GM18519 (cell line): ENCODE measurements around the gene IRF2.

Experiments
- ATAC-seq: cut with Tn5 transposase; IDR thresholded peaks from one replicate; pipeline ENCODE4 v1.9.1; 2021; ENCODE audit warnings: mild to moderate bottlenecking, moderate library complexity; ENCODE audit not compliant: unreplicated experiment, low FRiP score

The IRF2 gene

GRCh38 chr4:184474263-184475095 is at the start of gene IRF2:
TSS of gene IRF2 (minus strand) at chr4:184474550. CDS start at chr4:184429064, 45,486 bp downstream.
- peak; percentile 53 for ATAC-seq

- ATAC-seq, result no peak
Measured at GRCh38 chr4:184515606-184516005, 41.3 kb upstream of the IRF2 start.

DNA sequence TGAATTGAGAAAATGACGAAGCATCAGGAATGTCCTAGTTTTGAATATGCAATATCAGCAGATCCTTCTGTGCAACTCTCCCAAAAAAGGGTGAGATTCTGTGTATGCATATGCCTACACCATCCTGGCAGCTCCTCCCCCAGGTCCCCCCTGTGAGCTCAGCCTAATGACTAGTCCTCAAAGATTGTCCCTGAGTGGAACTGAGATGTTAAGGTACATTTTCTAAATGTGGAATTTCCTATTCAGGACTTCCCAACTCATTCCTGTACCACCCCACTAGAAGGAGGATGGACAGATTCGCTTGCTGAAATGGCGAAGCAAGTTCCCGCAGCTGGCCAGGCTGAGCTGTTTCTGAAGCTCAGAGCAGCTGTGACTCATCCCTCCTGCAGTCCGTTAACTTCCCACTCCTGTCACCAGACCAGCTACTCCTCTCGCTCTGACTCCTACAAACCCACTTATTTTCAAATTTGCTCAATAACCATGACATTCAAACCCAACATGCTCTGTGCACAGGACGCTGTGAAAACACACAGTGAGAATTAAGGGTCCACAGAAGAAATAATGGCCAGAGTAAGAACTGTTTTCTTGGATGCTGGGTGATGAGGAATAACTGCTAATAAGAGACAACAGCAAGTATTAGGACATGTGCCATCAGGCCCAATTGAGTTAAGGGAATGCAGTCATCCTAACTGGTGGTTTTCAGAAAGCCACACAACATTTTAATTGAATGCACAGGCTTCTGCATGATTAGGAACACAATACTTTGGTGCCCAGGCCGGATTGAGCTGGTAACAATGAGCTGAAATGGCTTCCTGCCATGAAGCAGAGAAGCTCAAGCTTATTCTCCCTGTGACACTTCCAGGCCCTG is 40.0 kb upstream of the IRF2 start:
- peak; percentile 92 for ATAC-seq

GRCh38 chr4:184513802-184514120 is 39.4 kb upstream of the IRF2 start:
- no peak for ATAC-seq

- no peak for ATAC-seq
Measured at GRCh38 chr4:184511156-184511555, 36.8 kb upstream of the IRF2 start.

GRCh38 chr4:184510401-184510800 is 36.1 kb upstream of the IRF2 start:
- no peak for ATAC-seq

DNA sequence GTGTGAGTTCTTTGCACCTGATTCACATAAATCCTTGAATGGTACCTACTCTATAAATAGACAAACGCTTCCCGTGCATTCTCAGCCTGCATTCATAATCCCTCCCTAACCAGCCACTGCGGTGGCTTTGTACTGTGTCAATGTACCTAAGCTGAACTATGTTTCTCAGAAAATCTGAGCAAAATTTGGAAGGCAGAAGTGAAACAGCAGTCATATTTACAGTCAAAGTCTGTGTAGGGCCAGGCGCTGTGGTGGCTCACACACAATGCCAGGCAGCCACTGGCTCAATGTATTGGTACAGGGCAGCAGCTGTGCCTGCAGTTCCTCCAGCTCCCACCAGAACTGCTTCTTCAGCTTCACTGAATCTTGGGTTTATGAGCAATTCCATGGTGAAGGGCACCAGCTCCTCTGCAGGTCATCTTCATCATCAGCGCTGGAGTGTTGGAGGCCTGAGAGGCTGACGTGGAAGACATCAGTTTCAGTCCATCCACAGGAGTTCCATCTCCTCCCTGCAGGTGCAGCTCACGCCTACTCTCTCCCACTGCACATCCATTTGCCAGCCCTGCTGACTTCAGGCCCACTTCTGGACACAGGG is 32.3 kb upstream of the IRF2 start:
- ATAC-seq, result peak; percentile 93

DNA sequence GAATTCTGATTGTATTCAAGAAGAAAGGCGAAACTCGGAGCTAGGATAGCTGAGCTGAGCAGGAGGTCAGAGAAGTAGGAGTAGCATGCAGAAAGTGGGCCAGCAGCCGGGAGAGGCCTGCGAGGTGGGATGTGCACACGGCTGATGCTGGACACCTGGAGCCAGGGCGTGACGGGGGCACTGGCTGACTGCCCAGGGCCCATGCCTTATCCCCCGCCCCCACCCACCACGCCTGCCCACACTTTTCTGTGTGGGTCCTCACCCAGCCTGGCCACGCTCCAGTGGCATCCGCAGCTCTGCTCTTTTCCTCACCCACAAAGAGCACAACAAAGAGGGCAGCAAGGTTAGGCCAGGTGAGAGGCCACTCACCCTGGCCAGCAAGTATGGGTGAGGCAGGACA is 30.0 kb upstream of the IRF2 start:
- no peak for ATAC-seq

- no peak for ATAC-seq
Measured at GRCh38 chr4:184503869-184504300, 29.5 kb upstream of the IRF2 start.

DNA sequence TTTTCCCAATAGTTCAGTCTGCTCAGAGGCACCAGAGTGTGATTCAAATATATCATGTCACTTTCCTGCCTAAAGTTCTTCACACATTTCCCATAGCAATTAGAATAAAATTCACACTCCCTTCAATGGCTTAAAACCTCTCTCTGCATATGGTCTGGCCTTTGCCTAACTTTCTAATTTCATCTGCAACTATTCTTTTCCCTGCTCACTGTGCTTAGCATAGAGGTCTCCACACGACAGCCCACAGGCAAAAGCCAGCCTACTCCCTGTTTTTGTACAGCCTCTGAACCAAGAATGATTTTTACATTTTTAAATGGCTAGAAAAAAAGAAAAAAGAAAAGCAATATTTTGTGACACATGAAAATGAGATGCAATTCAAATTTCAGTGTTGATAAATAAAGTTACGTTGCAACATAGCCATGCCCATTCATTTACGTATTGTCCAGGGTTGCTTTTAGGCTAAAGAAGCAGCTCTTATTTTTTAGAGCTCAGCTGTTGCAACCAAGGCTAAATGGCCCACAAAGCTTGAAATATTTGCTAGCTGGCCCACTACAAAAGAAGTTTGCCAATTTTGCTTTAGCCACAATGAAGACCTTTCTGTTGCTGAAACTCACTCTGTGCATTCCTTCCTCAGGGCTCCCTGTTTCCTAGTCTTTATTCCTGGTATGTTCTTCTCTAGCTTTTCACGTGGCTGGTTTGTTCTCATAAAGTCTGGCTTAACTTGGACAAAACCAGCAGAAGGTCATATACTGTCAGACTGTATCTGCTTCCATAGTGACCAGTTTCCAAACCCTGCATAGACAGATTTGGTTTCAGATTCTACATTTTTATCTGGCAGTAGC is 26.6 kb upstream of the IRF2 start:
- ATAC-seq, result no peak

GRCh38 chr4:184499996-184500395 is 25.6 kb upstream of the IRF2 start:
- ATAC-seq, result no peak

DNA sequence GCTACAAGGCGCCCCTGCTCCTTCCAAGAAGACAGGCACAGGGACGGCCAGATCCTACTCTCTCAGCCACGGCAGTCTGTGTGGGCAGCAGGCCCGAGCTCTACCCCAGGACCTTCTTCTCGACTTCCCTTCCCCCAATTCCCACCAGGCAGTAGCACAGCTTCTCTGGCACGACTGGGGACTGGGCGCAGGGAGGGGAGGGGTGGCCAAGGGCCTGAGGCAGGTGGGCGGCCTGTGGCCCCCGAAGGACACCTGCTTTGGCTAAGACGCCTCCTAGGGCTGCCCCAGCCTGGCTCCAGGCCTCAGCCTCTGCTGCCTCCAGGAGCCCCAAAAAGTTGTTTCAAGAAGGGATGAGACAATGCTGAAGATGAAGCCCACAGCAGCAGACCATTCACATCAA is 24.2 kb upstream of the IRF2 start:
- no peak for ATAC-seq

DNA sequence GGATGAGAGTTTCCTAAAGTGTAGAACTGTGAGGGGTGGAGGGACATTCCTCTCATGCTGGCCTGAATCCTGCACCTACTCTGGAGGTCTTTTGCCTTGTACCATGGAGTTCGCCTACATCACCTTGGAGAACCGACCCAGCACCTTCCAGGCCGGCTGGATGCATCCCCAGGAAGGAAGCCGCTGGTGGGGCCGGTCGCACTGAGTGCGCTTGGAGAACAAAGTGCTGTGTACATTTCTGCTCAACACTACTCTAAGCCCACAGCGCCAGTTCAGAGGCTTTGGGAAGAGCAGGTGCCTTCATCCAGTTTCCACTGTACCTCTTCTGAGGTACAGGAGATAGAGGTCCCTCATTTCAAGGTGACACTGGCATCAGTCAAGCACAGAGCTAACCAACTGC is 15.4 kb upstream of the IRF2 start:
- ATAC-seq, result no peak

- ATAC-seq, result no peak
Measured at GRCh38 chr4:184487503-184487902, 13.2 kb upstream of the IRF2 start.

DNA sequence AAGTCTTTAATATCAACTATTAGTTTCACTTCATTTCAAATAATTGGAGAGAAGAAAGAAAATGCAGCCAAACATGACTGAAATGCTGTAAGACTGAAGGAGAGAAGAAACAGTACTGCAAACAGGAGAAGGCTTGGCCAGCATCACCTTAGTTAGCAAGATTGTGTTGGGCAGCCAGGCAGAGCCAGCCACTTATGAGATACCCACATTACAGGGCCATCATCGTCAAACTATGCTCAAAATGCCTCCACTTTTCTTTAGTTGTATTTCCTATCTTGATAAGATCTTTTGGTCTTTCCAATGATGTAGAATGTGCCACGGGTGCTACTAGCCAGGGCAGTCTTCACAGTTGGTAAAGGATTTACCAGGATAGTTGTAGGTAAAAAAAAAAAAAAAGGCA is 10.9 kb upstream of the IRF2 start:
- ATAC-seq, result no peak

DNA sequence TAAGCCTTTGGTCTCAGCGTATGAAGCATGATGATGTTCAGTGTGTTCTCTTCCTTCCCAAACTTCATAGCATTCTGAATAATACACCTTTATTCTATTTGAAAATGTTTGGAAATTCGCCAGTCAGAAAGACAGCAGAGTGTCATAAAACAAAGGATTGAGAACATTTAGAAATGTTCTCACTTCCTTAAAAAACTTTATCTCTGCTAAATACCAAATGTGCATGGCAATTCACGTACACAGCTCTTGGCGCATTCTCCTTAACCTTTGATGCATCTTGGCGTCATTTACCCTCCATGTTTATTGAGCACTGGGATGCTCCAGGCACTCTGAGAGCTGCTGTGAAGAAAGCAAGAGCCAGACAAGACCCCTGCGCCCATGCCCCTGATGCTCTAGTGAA is 7.2 kb upstream of the IRF2 start:
- ATAC-seq, result no peak

GRCh38 chr4:184479516-184479950 is 5.2 kb upstream of the IRF2 start:
- no peak for ATAC-seq

GRCh38 chr4:184477201-184477999 is 3.0 kb upstream of the IRF2 start:
- ATAC-seq, result no peak

GRCh38 chr4:184476695-184477094 is 2.3 kb upstream of the IRF2 start:
- no peak for ATAC-seq

- ATAC-seq, result no peak
Measured at GRCh38 chr4:184475498-184475897, 1.1 kb upstream of the IRF2 start.
